Muscle of leg (tissue), 11 donors: ENCODE measurements around the gene ANGPT4. TPM values are rescaled to one million over a fixed set of nuclear protein-coding genes. Genes with fewer than 3 reads are reported as not detected.

Experiments
- DNase-seq: peaks from one replicate; pipeline ENCODE4 v3.0.0; 2013
- H3K27ac ChIP-seq: one replicate; pipeline ENCODE4 v1.5.1; 2013; ENCODE audit warnings: mild to moderate bottlenecking, low read length, control low read depth
- H3K27me3 ChIP-seq: one replicate; pipeline ENCODE4 v1.6.1; 2013; ENCODE audit warnings: low read length; ENCODE audit not compliant: control insufficient read depth, insufficient read depth
- H3K36me3 ChIP-seq: one replicate; pipeline ENCODE4 v1.6.1; 2013; ENCODE audit warnings: low read length; ENCODE audit not compliant: control insufficient read depth, insufficient read depth
- H3K4me1 ChIP-seq: one replicate; pipeline ENCODE4 v1.6.1; 2013; ENCODE audit warnings: low read length; ENCODE audit not compliant: control insufficient read depth, insufficient read depth
- H3K4me3 ChIP-seq: one replicate; pipeline ENCODE4 v1.5.1; 2013; ENCODE audit warnings: low read length, control low read depth
- H3K9me3 ChIP-seq: replicated peaks from 2 replicates; pipeline ENCODE4 v1.6.1; 2013; ENCODE audit warnings: low read depth, low read length; ENCODE audit not compliant: control insufficient read depth
- WGBS: methylation state at CpG from one replicate; pipeline ENCODE4 v1.1.5; 2013; ENCODE audit warnings: missing lambda C conversion rate; ENCODE audit not compliant: insufficient coverage; 5-methylcytosine and 5-hydroxymethylcytosine counted together
- polyA plus RNA-seq, 8 donors: library from polyadenylated mRNA; unstranded; fragments of 120-200 nt; gene quantifications; one replicate each; pipeline versions ENCODE4 v1.2.1 to v1.2.3, GENCODE V29; 2013; ENCODE audit warnings: inconsistent platforms in 1 of 8, low replicate concordance in 1 of 8; ENCODE audit not compliant: insufficient read length in 8 of 8, insufficient read depth in 1 of 8
- total RNA-seq: library from RNA; stranded (reverse); fragments of 120-200 nt; gene quantifications from one replicate; pipeline ENCODE4 v1.2.4, GENCODE V29; 2013

Gene ANGPT4
- total and polyA plus RNA-seq, 9 donors: 0.03 to 0.12 (median 0.05) TPM; not detected in 1

- H3K4me3 ChIP-seq: no peak overlapping the region
- 79% methylated on average over 2 of the region's 7 CpGs for WGBS
- no peaks in the 10 kb centered on the region for H3K9me3 ChIP-seq
- H3K27me3 ChIP-seq: peaks cover 24% of the 10 kb centered on the region
- DNase-seq: no peak
- no peaks in the 10 kb centered on the region for H3K36me3 ChIP-seq
- no peak overlapping the region for H3K27ac ChIP-seq
- peaks cover 2% of the 10 kb centered on the region for H3K4me1 ChIP-seq
Measured at GRCh38 chr20:955656-956055, 39.5 kb upstream of the ANGPT4 start.

DNA sequence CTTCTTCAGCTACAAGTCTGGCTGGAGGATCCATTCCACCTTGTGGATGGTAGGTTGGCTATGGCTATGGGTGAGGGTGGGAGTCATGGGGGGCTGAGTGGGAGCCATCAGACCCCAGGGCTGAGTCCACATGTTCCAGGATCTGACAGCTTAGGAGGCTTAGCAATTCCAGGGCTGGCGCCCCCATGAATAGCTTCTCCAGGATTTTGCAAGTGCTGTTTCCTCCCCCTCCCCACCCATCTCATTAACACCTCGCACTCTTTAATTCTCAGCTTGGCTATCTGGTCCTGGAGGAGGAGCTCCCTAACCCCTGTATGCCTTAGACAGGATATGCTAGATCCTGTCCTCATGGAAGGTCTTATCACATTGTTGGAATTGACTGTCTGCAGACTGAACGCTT is 39.0 kb upstream of the ANGPT4 start:
- no peak overlapping the region for H3K4me3 ChIP-seq
- DNase-seq: no peak
- no peaks in the 10 kb centered on the region for H3K36me3 ChIP-seq
- H3K4me1 ChIP-seq: peaks cover 2% of the 10 kb centered on the region
- H3K27ac ChIP-seq: no peak overlapping the region
- 67% methylated on average over 1 of the region's 3 CpGs for WGBS
- no peaks in the 10 kb centered on the region for H3K9me3 ChIP-seq
- peaks cover 22% of the 10 kb centered on the region for H3K27me3 ChIP-seq

DNA sequence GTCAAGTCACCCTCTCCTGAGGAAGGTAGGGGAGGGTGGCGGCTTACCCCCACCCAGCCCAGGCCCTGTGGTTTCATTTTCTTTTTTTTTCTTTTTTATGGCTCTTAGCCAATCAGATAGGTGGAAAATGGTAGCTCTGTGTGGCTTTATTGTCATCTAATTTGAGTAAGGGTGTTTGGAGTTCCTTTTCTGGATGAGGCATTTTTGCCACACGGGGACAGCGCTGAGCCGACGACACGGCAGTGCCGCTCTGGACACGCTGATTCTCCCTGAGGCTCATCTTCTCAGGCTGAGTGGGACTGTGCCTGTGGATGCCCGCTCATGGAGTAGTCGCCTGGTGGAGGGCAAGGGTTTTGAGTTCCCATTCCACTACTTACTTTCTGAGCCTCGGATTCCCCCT is 37.6 kb upstream of the ANGPT4 start:
- peaks cover 22% of the 10 kb centered on the region for H3K27me3 ChIP-seq
- no peak for DNase-seq
- no peak overlapping the region for H3K27ac ChIP-seq
- H3K36me3 ChIP-seq: no peaks in the 10 kb centered on the region
- H3K4me1 ChIP-seq: peaks cover 2% of the 10 kb centered on the region
- WGBS: no CpG with 5 or more reads among the region's 11 CpGs
- no peak overlapping the region for H3K4me3 ChIP-seq
- no peaks in the 10 kb centered on the region for H3K9me3 ChIP-seq

DNA sequence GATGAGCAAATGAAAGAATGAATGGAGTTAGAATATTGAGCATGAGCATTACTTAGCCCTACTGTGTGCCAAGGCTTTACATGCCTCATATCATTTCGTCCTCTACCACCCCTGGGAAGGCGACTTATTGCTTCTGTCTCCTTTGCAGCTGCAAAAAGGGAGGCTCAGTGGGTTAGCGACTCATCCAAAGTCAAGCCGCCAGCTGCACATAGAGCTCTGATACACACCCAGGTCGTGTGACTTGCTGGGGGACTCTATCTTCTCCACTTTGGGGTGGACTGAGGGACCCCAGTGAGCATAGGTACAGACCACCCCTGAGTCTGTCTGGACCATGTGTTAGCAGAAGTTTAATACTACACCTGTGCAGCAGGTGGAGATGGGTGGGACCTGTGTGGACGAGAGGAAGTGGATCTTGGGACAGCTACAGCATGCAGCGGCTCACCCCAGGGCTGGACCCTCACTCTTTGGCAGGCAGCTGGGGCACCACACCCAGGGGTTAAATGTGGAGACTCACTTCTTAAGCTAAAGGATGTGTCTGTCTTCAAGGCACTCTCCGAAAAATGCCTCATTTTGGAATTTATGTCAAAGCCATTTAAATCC is 36.2 kb upstream of the ANGPT4 start:
- Histone ChIP-seq H3K4me1 (peaks cover 2% of the 10 kb centered on the region), H3K36me3 (no peaks in the 10 kb centered on the region), H3K9me3 (no peaks in the 10 kb centered on the region), H3K27me3 (peaks cover 16% of the 10 kb centered on the region), H3K27ac (no peak overlapping the region), H3K4me3 (no peak overlapping the region)
- WGBS: 56% methylated on average over 5 of the region's 8 CpGs
- DNase-seq: no peak

DNA sequence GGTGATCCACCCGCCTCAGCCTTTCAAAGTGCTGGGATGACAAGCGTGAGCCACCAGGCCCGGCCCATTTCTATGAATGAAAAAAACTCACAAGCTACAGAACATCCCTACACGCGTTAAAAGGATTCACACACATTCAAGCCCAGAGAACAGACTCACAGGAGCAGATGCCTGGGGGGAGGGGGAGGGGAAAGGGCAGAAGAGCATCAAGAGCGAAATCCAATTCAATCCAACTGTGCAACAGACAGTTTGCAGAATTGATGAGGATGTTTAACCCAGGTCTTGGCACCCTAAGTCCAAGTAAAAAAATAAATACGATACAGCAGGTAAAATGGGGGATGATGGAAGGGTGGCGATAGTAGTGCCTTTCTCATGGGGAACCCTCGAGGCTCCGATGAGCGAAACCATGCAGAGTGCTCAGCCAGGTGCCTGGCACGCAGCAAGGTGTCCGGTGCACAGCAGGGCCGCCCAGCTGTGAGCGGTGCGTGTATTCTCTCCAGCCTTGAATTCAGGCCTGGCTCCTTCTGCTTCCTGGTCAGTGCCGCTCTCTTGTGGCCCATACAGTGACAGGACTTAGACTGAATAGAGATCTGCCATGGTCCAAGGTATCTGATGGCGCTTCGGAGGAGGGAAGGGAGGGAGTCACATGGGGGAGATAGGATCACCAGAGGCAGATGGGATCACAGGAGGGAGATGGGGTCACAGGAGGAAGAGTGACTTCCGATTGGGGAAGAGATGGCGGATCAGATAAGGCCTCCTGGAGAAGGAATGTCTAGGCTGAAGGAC is 35.4 kb upstream of the ANGPT4 start:
- no peaks in the 10 kb centered on the region for H3K9me3 ChIP-seq
- H3K36me3 ChIP-seq: no peaks in the 10 kb centered on the region
- H3K4me3 ChIP-seq: no peak overlapping the region
- DNase-seq: no peak
- peaks cover 14% of the 10 kb centered on the region for H3K27me3 ChIP-seq
- H3K27ac ChIP-seq: no peak overlapping the region
- WGBS: 87% methylated on average over 16 of the region's 21 CpGs
- H3K4me1 ChIP-seq: peaks cover 2% of the 10 kb centered on the region

GRCh38 chr20:949717-950116 is 33.6 kb upstream of the ANGPT4 start:
- peaks cover 8% of the 10 kb centered on the region for H3K27me3 ChIP-seq
- no peaks in the 10 kb centered on the region for H3K4me1 ChIP-seq
- H3K36me3 ChIP-seq: no peaks in the 10 kb centered on the region
- H3K4me3 ChIP-seq: no peak overlapping the region
- H3K27ac ChIP-seq: no peak overlapping the region
- WGBS: 96% methylated on average over 3 of the region's 7 CpGs
- no peak for DNase-seq
- no peaks in the 10 kb centered on the region for H3K9me3 ChIP-seq

DNA sequence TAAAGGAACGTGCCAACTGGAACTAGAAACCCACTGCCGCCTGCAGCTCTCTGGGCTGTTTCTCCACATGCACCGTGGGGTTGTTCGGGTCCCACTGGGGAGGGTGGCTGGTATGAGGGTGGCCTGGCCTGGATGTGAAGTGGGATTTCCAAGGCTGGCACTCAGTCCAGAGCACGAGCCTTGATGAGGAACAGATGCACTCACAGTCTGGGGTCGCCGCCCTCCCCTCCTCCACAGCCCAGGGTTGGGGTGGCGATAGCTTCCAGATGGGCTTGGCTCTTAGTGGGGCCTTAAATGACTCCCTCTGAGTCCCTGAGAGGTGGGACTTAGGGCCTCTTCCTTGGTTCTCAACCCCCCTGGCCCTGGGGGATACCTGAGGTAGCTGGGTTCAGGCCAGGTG is 30.7 kb upstream of the ANGPT4 start:
- H3K27me3 ChIP-seq: no peaks in the 10 kb centered on the region
- 18% methylated on average over 3 of the region's 8 CpGs for WGBS
- no peak for DNase-seq
- no peak overlapping the region for H3K4me3 ChIP-seq
- H3K4me1 ChIP-seq: no peaks in the 10 kb centered on the region
- no peak overlapping the region for H3K27ac ChIP-seq
- no peaks in the 10 kb centered on the region for H3K9me3 ChIP-seq
- H3K36me3 ChIP-seq: no peaks in the 10 kb centered on the region

DNA sequence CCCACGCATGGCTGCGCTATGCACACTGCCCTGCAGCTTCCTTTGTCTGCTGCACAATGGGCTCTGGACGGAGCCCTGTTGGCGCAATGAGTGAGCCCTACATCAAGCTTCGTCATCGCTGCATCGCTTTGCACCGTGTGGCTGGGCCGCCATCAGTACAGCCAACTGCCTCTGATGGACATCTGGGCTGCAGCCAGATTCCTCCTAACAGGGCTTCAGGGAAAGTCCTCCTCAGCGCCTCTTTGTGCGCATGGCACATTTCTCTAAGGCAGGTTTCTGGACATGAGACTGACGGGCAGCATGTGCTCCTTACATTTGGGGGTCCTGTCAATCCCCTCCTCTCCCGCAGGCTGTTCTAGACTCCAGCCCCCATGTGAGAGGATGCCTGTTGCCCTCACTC is 29.7 kb upstream of the ANGPT4 start:
- H3K36me3 ChIP-seq: no peaks in the 10 kb centered on the region
- no peaks in the 10 kb centered on the region for H3K9me3 ChIP-seq
- no peak for DNase-seq
- no peak overlapping the region for H3K4me3 ChIP-seq
- no peaks in the 10 kb centered on the region for H3K27me3 ChIP-seq
- H3K27ac ChIP-seq: no peak overlapping the region
- WGBS: 84% methylated on average over 13 of the region's 13 CpGs
- H3K4me1 ChIP-seq: no peaks in the 10 kb centered on the region

GRCh38 chr20:944774-945410 is 28.8 kb upstream of the ANGPT4 start:
- Histone ChIP-seq H3K36me3 (no peaks in the 10 kb centered on the region), H3K27ac (no peak overlapping the region), H3K4me1 (no peaks in the 10 kb centered on the region), H3K27me3 (no peaks in the 10 kb centered on the region), H3K9me3 (no peaks in the 10 kb centered on the region), H3K4me3 (no peak overlapping the region)
- 59% methylated on average over 11 of the region's 13 CpGs for WGBS
- no peak for DNase-seq

- DNase-seq: no peak
- no peaks in the 10 kb centered on the region for H3K27me3 ChIP-seq
- WGBS: 71% methylated on average over 5 of the region's 9 CpGs
Measured at GRCh38 chr20:944148-944547, 28.0 kb upstream of the ANGPT4 start.

More at GRCh38 chr20:944148-944547, 28.0 kb upstream of the ANGPT4 start:
- no peak overlapping the region for H3K4me3 ChIP-seq
- H3K9me3 ChIP-seq: no peaks in the 10 kb centered on the region
- no peaks in the 10 kb centered on the region for H3K4me1 ChIP-seq
- H3K27ac ChIP-seq: no peak overlapping the region
- H3K36me3 ChIP-seq: no peaks in the 10 kb centered on the region
